Stimulated activated effector memory CD8-positive, alpha-beta T cell treated with anti-CD3 and anti-CD28 coated beads, Interleukin-12 subunit alpha, Interleukin-12 subunit beta, amount 100 ng/mL, for 72 hours (primary cell): Measurements from ENCODE around the gene VSNL1.

ENCODE experiments used
- ATAC-seq: fragments of 150-1000 bp; cut with Tn5 transposase; 2 replicates; pipeline ENCODE4 v1.10.0; 2021
- DNase-seq, 2 donors: peaks; one replicate each; pipeline ENCODE4 v3.0.0; 2021 to 2022; ENCODE audit warnings: low spot score in 2 of 2
- H3K27ac Mint-ChIP-seq: one replicate; pipeline ENCODE4 v1.8.0; 2022; ENCODE audit warnings: mild to moderate bottlenecking, mixed read lengths
- H3K36me3 Mint-ChIP-seq: one replicate; pipeline ENCODE4 v1.8.0; 2022; ENCODE audit warnings: mild to moderate bottlenecking, mixed read lengths
- H3K4me1 Mint-ChIP-seq: one replicate; pipeline ENCODE4 v1.8.0; 2022; ENCODE audit warnings: mixed read lengths
- H3K4me3 Mint-ChIP-seq: one replicate; pipeline ENCODE4 v1.8.0; 2022; ENCODE audit warnings: mild to moderate bottlenecking, mixed read lengths
- H3K9me3 Mint-ChIP-seq: one replicate; pipeline ENCODE4 v1.8.0; 2022; ENCODE audit warnings: mixed read lengths

Gene VSNL1

DNA sequence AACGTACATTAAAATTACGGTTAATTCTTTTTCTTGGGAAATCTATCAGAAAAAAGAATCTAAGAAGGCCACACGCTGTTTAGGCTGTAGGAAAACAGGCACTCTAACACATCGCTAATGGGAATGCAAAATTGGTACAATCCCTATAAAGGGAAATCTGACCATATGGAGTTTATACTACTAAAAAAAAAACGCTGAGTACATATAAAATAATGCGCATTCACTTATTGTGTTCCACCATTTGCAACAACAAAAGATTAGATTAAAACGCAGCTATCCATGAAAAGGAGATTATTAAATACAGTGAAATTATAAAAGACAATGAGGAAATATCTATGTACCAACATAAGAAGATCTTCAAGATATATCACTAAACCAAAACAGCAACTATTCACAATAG, 150.3 kb downstream of the VSNL1 start:
- ATAC-seq (no peak), DNase-seq (no peak)
- Mint-ChIP-seq H3K36me3 (peaks cover 71% of the 10 kb centered on the region), H3K27ac (no peak overlapping the region), H3K9me3 (no peaks in the 10 kb centered on the region), H3K4me3 (no peak overlapping the region), H3K4me1 (no peaks in the 10 kb centered on the region)
